Measurements from ENCODE around the gene TMEM217.

The TMEM217 gene

DNA sequence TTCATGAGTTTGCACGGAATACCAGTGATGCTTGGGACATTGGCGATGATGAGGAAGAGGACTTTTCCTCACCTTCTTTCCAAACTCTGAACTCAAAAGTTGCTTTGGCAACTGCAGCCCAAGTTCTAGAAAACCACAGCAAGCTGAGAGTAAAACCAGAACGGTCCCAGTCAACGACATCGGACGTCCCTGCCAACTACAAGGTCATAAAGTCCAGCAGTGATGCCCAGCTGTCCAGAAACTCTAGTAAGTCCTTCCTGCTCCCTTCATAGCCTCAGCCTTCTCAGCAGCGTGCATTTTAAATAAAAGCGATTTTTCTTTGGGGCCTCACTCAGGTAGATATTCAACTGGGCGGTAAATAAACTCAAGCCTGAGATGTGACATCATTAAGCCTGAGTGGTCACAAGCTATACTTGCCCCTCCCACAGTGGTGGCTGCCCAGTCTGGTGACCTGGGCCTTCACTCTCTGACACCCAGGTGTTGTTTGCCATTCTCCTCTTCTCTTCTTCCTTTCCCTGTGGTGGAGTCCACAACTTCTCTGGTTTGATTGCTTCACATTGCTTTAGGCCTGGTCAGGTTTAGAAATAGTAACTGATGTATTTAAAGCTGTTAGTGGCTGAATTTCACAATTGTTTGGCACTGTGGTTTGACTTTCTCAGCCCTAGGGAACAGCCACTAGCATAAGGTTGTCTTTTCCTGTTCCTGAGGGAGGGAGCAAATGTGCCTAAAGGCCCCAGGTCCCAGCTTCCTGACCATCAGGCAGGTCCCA lies 21.6 kb upstream of the TMEM217 start:
- no peak for DNase-seq

DNA sequence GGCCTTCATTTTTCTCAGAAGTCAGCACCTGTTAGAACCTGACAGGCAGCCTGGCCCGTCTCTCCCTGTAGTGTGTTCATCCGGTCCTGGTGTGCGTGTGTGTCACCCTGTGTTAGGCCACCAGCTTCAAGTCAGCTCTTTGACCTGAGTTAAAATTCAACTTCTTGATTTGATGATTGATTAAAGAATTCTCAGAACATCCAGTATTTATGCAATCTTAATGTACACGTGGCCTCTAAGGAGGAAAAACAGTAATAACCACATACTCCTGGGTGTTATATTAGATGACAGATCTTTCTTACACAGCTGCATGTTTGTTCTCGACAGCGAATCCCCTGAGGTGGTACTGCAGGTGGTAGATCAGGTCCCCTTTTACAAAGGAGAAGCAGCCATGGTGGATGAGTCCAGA lies 19.1 kb upstream of the TMEM217 start:
- peak; percentile 19 for DNase-seq

DNA sequence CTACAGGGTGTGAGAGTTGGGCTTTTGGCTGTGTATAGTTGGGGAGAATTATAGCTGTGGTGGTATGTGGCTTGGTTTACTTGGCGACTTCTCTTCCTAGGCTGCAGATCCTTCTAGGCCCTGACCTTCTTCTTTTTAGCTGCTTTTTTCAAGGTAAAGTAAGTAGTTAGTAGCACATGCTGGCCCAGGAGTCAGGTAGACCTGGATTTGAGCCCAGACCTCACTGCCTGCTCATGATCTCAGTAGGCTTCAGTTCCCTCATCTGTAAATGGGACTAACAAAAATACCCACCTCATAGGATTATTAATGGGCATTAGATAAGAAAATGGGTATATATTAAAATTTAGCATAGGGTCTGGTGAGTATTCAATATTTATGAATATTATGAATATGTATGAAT lies 17.4 kb upstream of the TMEM217 start:
- DNase-seq: no peak

DNA sequence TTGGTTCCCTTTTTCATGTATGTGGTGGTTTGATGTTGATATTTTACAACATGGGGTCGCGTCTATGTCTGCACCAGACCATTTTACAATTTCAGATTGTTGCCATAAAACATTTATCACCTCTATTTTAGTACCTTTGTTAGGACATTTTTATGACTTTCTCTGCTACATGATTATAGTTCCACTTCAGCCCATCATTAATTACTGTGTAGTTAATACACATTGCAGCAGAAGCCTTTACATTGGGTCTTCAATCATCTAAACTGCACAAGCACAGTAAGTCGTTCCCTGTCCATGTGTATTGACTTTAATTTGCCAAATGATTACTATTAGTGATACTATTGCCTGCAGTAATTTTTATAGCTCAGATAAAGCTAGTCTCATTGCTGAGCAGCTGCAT lies 15.7 kb upstream of the TMEM217 start:
- no peak for DNase-seq

DNA sequence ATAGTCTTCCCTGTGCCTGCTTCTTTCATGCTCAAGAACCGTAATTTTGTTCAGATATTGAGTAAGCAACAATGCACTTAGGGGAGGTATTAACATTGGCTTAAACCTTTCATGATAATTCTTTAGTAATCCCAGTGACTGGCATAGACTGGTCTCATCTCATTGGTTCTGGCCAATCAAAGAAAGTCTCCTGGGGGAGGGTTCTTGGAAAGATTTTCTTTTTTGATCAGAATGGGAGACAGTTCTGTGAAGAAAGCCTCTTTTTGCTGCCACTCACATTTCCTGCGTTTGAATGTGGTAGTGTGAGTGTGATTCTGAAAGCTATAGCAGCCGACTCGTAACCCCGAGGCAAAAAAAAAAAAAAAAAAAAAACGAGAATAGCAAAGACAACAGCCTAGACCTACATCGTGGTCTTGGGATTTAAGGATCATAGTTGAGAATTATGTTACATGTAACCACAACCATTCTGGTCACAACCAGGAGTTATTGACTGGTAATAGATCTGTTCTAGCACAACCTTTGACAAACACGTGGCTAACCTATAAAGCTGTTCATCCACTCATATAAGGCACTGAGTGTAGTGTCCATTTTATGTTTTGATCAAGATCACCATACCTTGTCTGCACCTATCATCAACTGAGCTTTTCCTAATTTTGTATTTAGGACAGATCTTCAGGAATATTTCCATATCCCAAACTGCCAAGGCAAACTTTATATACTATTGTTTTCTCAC lies 15.1 kb upstream of the TMEM217 start:
- no peak for DNase-seq

DNA sequence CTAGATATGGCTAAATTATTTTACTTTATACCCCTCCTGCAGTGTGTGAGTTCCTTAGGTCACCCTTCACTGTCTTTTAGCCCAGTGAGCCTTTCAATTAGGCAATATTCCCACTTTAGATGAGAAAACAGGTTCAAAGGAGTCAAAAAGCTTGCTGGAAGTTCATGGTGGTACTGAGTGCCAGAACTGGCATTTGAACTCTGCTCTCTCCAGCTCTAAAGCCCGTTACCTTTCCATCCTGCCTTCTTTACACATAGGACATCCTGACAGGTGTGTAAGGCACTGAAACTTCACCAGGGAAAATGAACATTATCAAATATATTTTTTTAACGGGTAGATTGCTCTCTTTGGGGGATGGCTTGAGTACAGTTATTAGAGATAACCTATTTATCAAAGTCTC lies 11.2 kb upstream of the TMEM217 start:
- DNase-seq: no peak

DNA sequence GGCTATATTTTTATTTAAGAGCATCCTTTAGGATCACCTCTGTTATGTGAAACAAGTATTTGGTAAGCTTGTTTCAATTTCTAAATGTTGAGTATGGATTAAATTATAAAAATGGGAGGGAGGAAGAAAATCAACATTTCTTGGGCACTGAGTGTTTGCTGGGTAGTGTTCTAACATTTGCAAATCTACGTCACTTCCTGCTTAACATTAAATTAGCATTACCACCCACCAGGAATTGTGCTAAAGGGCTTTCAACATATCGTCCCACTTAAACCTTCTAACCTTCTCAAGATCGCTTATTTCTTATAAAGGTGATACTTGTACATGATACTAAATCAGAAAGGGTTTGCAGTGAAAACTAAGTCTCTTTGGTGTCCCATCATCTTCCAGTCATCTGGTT lies 7.9 kb upstream of the TMEM217 start:
- DNase-seq: no peak

DNA sequence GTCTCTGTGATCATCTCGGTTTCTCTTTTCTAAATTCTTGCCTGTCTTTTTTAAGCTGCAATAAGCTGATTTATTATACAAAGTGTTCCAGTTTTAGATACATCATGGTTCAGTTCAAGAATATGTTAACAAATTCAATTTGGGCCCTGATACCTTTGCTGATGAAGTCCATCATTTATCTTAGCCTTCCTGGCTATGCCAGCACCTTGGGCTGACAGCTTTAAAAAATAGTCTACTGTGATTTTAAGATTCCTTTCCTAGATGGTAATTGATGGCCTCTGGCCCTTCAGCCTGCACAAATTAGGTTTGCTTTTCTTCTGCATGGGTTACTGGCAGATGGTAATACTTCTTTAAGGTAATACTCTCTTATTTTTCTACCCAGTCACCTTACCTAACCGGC lies 7.1 kb upstream of the TMEM217 start:
- DNase-seq: no peak

DNA sequence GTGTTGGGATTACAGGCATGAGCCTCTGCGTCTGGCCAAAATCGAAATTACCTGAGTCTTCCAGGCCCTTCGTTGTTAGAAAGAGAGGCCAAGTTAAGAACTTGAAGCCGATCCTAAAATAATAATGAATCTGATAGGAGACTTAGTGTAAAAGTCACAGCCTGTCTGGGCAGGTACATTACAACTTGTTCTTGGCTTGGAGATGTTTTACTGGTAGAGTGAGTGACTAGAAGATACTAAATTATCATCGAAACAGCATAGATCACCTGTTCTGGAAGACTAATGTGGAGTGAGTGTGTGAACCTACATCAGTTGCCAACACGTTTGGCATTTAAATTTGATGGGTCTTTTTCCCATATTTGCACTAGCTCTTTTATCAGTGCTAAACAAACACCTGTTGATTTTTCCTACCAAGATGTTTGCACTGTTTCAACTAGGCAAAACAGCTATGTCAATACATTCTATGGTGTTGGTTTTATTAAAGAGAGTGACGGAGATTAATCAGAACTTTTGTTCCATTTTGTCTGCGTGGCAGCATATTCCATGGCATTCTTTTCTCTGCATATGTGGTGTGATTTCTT lies 4.6 kb upstream of the TMEM217 start:
- no peak for DNase-seq

DNA sequence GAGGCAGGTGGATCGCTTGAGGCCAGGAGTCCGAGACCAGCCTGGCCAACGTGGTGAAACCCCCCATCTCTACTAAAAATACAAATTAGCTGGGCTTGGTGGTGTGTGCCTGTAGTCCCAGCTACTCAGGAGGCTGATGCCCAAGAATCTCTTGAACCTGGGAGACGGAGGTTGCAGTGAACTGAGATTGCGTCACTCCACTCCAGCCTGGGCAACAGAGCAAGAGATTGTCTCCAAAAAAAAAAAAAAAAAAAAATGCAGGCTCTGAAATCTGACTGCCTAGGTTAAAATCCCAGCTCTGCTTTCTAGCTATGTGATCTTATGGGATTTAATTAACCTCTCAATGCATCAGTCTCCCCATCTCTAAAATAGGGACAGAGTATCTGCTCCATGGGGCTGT lies 3.3 kb upstream of the TMEM217 start:
- DNase-seq: no peak

DNA sequence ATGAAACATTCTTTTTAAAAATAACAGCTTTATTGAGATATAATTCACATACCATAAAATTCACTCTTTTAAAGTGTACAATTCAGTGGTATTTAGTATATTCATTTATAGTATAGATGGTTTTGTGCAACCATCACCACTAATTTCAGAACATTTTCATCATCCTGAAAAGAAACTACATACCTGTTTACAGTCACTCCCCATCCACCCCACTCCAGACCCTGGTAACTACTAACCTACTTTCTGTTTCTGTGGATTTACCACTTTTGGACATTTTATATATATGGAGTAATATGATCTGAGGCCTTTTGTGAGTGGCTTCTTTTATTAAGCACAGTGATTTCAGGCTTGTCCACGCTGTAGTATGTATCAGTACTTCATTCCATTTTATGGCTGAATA lies 2.5 kb upstream of the TMEM217 start:
- no peak for DNase-seq

DNA sequence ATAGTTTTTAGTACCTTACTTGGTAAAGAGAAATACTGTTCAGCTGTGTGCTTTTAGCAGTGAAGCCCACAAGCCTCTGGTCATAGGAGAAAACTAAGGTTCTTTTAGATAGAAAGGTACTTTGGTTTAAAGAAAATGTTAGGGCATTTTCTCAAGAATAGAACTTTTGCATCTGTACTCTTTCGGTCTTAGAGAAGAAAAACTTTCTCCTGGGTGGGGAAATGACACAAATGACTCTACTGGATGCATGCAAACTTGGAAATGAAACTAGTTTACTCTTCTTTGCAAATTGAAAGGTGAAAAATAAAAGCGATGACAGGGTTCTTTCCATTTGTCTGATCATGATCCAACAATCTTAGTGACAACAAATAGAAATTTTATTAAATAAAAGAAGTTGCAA lies 2.1 kb upstream of the TMEM217 start:
- DNase-seq: no peak

DNA sequence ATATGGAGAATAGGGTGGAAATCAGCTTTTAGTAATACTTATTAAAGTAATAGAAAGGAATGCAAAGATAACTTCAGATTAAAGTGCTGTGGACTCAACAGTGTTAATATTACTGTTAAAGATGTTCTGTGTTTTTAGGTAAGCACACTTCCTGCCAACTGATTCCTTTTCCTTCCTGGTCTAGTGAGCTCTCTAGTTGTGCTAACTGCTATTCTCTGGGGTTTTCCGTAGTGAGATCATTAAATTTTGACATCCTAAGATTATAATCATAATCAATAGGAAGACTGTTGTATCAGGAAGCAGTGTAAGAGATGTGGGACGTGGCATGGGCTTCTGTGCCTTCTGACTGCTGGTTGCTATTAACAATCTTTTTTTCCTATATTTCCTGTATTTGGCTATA lies 1.2 kb upstream of the TMEM217 start:
- DNase-seq: no peak

DNA sequence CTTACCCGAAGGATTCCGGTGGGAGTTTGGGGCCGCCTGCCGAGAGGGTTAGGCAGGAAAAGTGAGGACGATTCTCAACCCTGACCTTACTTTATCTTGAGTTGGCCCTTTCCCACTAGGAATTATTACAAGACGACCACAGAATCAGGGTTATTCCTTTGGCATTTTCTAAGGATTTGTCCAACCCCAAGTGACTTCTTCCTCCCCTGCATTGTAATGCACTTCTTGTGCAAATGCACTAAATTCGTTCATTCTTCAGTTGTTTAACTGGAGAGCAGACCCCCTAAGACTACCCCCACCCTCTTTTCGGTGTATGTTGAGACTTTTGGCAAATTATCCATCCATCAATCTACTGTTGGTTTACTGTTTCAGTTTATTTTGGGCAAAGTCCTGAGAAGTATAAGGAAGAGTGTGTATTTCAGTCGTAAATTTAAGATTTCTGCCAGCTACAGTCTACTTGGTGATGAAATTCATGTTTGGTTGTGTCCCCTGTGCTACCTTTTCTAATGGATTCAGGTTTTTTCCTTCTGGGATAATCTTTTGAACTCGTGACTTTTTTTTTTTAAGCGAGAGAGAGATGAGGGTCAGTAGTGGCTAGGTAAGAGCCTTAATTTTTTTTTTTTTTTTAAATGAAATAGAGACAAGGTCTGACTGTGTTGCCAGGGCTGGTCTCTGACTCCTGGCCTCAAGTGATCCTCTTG lies 611 bp upstream of the TMEM217 start:
- DNase-seq: no peak

DNA sequence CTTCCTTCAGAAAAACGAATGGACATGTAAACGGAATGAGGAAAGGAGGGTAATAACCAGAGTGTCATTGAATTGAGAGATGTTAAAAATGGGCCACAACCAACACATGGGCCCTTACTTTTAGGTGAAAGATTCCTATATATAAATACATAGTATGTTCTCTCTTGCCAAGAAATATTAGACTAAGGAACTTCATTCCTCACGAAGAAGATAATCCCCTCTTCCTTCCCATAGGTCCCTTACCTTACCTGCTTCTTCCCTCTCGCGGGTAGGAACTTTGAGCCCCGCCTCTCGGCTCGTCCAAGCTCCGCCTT lies 667 bp downstream of the TMEM217 start:
- no peak for DNase-seq

DNA sequence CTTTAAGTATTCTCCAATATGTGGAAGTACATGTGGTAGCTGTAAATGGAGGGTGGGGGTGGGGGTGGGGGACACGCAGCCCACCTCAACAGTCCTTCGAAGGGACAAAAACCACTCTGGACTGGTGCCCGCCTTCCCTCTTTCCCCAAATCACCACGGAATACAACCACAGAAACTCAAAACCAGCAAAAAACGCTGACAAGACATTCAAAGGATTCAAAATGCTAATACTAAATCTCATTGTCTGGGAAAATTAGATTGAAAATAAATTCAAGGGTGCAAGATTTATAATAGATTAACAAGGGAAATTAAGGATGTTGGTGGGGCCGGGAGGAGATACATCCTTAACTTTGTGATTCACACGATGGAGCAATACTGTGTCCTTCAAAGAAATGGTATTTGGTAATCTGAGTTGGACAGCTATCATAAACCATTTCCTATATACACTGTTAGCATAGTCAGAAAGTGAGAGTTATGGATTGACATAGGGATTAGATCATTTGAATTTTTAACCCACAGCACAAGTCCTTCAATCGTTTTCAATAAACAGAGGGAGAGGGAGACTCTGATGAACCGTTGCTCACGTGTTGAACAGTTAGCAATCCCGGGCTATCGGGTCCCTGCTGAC lies 1.1 kb downstream of the TMEM217 start:
- no peak for DNase-seq

DNA sequence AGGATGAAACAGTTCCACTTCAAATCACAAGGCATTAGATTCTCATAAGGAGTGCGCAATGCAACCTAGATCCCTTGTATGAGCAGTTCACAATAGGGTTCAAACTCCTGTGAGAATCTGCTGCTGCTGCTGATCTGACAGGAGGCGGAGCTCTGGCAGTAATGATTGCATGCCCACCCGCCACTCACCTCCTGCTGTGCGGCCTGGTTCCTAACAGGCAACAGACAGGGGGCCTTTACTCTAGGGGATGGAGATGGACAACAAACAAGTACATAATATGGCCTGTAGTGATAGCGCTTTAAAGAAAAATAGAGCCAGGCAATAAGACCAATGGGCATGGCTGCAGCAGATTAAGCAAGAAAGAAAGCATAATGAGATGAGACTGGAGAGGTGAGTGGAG lies 3.1 kb downstream of the TMEM217 start:
- no peak for DNase-seq

DNA sequence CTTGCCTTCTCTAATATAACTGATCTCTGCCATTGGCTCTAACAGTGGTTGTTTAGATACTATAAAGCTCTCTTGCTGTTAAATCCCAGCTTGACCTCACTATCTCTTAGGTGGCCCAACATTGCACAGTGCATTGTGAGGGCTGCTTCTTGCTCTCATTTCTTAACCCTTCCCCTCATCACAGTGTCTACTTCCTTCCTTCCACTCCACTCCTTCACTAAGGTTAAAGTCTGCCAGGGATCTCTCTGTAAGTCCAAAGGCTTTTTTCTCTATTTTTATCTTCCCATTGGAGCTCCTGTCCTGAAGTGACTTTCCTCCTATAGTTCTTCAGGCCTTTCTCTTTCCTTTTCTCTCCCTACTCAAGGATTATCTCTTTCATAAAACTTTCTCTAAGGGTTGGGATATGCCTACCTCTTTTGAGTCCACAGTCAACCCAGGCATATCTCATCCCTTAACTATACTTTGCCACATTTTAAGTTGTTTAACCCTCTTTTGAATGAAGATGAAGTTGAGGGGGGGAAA lies 4.4 kb downstream of the TMEM217 start:
- DNase-seq: no peak

DNA sequence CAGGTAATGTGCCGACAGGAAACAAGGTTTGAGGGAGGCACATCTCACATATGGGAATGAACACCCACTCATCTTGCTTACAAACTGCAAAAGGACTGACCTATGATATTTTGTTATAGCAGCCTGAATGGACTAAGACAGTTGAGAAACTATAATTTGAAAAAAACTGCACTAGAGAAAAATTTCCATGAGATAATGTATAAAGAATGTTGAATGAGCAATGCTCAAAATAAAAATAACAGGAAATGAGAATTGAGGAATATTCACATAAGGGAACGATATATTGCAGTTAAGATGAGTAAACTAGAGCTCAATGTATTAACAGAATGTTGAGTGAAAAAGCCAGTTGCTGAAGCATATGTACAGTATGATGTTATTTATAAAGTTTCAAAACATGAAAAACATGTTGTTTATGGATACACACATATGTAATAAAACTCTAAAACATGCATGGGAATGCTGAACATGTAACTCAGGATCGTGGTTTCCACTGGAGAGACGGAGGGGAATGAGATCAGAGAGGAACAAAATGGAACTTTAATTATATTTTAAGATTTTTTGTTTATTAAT lies 6.6 kb downstream of the TMEM217 start:
- no peak for DNase-seq

DNA sequence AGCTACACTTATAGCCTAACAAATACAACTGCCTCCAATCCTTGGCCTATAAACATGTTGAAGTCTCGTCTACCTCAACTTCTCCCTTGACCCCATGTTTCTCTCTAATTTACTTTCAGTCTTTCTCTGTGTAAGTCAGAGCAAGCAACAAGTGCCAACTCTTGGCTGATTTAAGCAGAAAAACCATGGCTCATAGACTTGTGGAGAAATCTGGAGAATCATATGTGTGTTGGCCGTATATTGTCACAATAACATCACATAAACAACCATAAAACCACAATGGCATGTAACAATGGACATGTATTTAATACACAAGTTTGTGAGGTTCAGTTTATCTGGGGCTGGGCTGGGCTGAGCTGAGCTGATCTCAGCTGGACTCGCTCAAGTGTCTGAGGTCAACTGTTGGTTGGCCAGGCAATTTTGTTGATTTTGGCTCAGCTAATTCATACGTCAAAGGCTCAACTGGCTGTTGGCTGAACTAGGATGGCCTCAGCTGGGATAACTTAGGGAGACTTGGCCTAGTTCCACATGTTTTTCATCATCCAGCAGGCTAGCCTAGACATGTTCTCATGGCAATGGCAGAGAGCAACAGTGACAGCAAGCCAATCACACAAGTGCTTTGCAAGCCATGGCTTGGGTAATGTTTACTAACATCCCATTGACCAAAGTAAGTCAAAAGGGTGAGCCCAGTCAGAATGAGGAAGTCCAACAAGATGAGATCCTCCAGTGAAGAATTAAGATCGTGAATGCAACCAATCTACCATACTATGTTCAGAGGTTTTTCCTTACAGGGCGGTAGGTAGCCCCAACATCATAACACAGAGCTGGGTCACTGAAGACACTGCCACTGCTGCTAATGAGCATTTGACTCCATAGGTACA lies 13.3 kb downstream of the TMEM217 start:
- no peak for DNase-seq

DNA sequence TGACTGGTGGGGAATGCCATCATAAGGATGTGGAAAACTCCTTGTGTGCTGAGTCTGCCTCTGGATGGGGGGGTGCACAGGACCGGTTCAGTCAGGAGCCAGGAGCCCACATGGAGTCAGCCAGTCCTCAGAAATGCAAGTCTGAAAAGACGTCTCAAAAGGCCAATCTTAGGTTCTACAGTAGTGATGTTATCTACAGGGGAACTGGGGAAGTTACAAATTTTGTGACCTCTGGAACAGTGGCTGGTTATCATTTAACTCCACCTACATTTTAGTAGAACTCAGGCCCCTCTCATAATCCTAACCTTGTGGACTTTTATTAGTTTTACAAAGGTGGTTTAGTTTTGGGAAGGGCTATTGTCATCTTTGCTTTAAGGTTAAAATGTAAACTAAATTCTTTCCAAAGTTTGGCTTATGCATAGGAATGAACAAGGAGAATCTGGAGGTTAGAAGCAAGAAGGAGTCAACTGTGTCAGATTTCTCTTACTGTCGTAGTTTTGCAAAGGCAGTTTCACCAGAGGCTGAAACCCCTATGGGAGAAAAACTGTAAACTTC lies 14.1 kb downstream of the TMEM217 start:
- no peak for DNase-seq

All from CD4-positive, alpha-beta T cell treated with Interleukin-6 for 4 hours (primary cell).